ENCODE data around the gene IHH.

IHH gene

DNA sequence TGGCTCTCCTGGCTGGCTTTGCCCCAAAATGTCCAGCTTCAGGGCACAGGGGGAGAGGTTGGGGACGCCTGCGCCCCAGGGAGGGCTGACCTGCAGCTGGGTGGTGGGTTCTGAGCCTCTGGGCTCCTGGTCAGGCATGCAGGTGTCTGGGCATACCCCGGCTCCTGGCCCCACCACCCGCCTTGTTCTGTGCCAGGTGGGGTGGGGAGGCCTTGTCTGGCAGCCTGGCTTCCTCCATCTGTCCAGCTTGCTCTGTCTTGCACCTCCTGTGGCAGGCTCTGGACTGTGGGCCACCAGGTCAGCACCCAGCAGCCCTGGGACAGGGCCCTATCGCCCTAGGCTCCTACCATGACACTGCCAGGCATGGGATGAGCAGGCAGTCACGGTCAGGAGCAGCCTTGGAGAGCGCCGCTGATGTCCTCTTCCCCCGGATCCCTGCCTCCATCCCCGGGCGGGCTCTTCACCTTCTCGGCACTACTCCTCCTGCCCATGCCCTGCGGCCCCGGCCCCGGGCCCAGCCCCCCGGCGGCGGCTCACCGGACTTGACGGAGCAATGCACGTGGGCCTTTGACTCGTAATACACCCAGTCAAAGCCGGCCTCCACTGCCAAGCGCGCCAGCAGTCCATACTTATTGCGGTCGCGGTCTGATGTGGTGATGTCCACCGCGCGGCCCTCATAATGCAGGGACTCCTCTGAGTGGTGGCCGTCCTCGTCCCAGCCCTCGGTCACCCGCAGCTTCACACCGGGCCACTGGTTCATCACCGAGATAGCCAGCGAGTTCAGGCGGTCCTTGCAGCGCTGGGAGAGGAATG lies 3.6 kb downstream of the IHH start:
- DNase-seq (ENCODE audit: low read depth): no peak
- no peak overlapping the region for H3K4me3 ChIP-seq (ENCODE audit: control insufficient read depth, low read depth, low read length)
- TF ChIP-seq, protein P1, sequence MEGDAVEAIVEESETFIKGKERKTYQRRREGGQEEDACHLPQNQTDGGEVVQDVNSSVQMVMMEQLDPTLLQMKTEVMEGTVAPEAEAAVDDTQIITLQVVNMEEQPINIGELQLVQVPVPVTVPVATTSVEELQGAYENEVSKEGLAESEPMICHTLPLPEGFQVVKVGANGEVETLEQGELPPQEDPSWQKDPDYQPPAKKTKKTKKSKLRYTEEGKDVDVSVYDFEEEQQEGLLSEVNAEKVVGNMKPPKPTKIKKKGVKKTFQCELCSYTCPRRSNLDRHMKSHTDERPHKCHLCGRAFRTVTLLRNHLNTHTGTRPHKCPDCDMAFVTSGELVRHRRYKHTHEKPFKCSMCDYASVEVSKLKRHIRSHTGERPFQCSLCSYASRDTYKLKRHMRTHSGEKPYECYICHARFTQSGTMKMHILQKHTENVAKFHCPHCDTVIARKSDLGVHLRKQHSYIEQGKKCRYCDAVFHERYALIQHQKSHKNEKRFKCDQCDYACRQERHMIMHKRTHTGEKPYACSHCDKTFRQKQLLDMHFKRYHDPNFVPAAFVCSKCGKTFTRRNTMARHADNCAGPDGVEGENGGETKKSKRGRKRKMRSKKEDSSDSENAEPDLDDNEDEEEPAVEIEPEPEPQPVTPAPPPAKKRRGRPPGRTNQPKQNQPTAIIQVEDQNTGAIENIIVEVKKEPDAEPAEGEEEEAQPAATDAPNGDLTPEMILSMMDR (IDR thresholded peaks at IDR 0.05; ENCODE audit: control insufficient read depth, insufficient read depth, low read depth, low read length, missing control alignments): no peak

DNA sequence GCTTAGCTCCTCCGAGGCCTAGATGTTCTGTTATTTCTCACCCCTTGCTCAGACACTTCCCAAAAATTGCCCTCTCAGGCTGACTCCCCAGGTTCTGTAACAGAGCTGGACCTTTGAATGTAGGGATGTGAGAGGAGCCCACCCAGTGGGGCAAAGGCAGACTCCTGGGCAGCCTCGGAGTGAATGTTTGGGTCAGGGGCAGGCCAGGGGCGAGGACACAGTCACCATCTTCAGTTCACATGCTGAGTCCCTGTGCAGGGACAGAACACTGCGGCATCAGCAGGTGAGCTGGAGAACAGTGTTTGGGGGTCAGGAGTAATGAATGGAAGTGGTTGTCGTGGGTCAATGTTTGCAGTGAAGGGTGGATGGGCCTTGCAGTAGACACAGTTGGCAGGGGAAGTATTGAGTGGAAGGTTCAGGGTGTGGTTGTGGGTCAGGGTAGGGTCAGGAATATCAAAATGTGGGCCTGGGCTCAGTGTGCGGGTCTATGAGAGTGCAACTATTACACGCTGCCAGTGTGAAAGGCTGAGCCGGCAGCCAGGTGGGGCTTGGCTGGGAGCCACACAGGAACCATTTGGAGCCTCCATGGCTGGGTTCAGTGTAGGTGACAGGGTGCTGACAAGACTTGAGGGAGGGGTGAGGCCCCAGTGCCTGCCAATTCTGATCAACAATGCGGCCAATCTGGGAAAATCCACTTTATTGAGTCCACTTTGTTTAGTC lies 4.4 kb downstream of the IHH start:
- no peak overlapping the region for H3K4me3 ChIP-seq (ENCODE audit: control insufficient read depth, low read depth, low read length)
- TF ChIP-seq, protein P1 (IDR thresholded peaks at IDR 0.05; ENCODE audit: control insufficient read depth, insufficient read depth, low read depth, low read length, missing control alignments): no peak
- DNase-seq (ENCODE audit: low read depth): no peak

DNA sequence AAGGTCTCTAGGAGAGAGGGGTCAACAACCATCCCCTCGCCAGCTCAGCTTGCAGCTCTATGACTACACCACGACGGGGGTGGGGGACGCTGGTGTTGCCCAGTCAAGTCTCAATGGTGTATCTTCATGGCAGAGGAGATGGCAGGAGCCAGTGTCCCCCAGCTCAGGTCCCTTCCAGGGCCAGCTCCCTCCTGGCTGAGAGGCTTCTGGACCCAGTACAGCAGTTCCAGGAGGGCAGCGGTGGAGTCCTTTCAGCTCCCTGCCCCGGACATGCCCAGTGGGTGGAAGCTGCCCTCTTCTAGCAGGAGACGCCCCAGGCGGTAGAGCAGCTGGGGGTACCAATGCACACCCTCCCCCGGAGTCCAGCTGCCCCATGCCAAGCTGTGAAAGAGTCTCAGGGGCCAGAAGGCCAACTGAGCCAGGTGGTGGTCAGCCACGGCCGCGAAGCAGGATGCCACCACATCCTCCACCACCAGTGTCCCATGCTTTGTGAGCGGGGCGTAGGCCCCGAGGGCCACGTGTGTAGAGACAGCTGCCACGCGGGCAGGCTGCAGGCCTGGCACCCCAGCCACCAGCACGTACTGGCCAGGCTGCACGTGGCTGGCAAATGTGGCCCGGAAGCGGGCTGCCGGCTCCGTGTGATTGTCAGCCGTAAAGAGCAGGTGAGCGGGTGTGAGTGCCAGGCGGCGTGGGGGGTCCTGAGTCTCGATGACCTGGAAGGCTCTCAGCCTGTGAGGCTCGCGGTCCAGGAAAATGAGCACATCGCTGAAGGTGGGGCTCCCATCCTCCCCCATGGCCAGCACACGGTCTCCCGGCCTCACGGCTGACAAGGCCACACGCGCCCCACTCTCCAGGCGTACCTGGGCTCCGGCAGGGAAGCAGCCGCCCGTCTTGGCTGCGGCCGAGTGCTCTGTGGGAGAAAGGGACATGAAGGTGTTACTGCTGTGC lies 5.5 kb downstream of the IHH start:
- DNase-seq (ENCODE audit: low read depth): no peak
- TF ChIP-seq, protein P1 (IDR thresholded peaks at IDR 0.05; ENCODE audit: control insufficient read depth, insufficient read depth, low read depth, low read length, missing control alignments): no peak
- no peak overlapping the region for H3K4me3 ChIP-seq (ENCODE audit: control insufficient read depth, low read depth, low read length)

DNA sequence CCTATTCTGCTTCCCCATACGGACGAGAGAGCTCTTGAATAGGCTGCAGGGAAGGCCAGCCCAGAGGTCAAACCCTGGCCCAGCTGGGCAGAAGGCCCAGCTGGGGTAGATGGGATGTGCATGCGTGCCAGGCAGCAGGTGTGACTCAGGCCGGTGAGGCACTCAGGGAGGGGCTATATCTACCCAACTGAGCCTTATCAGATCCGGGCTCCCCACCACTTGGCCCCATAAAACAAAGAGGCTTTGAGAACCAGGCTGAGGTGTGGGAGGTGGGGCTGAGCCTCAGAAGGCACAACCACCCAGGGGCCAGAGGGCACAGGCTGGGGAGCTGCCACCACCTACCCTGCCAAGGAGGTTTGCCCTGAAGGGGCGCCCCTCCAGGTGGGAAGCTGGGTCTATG lies 11.4 kb downstream of the IHH start:
- H3K4me3 ChIP-seq (ENCODE audit: control insufficient read depth, low read depth, low read length): no peak overlapping the region
- DNase-seq (ENCODE audit: low read depth): no peak
- TF ChIP-seq, protein P1 (IDR thresholded peaks at IDR 0.05; ENCODE audit: control insufficient read depth, insufficient read depth, low read depth, low read length, missing control alignments): no peak

DNA sequence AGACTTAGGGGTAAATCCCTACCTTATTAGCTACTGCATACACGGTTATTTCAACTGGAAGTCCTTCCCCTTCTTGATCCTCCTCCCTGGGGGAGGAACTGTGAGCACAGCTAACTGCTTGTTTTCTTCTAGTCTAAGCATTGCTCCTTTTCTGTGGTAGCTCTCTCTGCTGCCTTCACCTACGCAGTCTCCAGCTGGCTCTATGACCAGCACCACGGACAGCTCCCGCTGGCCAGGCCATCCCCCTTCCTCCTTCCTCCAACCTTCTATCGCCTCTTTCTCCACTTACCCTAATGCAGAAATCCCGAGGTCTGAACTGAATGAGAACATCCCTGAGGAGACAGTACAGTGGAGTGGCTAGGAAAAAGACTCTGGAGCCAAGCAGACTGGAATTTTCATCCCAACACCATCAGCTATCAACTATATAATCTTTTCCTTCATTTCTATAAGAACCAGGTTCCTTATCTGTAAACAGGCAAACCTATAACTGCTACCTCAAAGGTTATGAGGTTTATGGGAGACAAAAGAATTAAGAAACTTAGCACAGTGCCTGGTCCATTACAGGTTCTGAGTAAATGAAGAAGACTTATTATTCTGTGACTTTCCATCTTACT lies 14.7 kb downstream of the IHH start:
- TF ChIP-seq, protein P1 (IDR thresholded peaks at IDR 0.05; ENCODE audit: control insufficient read depth, insufficient read depth, low read depth, low read length, missing control alignments): no peak
- DNase-seq (ENCODE audit: low read depth): no peak
- H3K4me3 ChIP-seq (ENCODE audit: control insufficient read depth, low read depth, low read length): no peak overlapping the region

DNA sequence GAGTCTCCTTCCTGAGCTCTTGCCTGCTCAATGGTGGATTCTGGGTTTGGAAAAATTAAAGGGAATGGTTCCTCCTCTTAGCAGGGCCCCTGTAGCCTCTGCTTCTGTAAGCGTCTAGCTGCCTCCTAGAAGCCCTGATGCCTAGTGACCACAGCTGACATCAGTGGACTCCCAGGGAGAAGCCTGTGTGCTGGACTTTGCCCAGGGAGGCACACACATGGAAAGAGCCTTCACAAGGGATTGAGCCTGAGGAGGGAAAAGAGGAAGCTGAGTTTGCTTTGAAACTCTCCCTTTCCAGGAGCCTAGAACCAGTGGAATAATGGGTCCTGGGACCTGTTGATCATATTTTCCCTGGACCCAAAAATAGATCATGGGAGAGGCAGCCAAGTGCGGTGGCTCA lies 18.0 kb downstream of the IHH start:
- no peak overlapping the region for H3K4me3 ChIP-seq (ENCODE audit: control insufficient read depth, low read depth, low read length)
- no peak for DNase-seq (ENCODE audit: low read depth)
- TF ChIP-seq, protein P1 (IDR thresholded peaks at IDR 0.05; ENCODE audit: control insufficient read depth, insufficient read depth, low read depth, low read length, missing control alignments): no peak
